Endothelial cell (in vitro differentiated cells): ENCODE results near the gene TINAG. TPM values are rescaled to one million over a fixed set of nuclear protein-coding genes. Genes with fewer than 3 reads are reported as not detected.

ENCODE experiments used
- DNase-seq: peaks from one replicate; pipeline ENCODE4 v3.0.0; 2021; ENCODE audit warnings: low spot score
- H3K27ac Mint-ChIP-seq: one replicate; pipeline ENCODE4 v1.8.0; 2021; ENCODE audit warnings: mixed read lengths, inconsistent platforms; ENCODE audit not compliant: unreplicated experiment
- H3K27me3 Mint-ChIP-seq: one replicate; pipeline ENCODE4 v1.8.0; 2021; ENCODE audit warnings: mild to moderate bottlenecking, moderate library complexity, mixed read lengths, inconsistent platforms; ENCODE audit not compliant: unreplicated experiment
- H3K36me3 Mint-ChIP-seq: one replicate; pipeline ENCODE4 v1.8.0; 2021; ENCODE audit warnings: mild to moderate bottlenecking, low read depth, mixed read lengths, inconsistent platforms; ENCODE audit not compliant: unreplicated experiment
- H3K4me1 Mint-ChIP-seq: one replicate; pipeline ENCODE4 v1.8.0; 2021; ENCODE audit warnings: mild to moderate bottlenecking, mixed read lengths, inconsistent platforms; ENCODE audit not compliant: unreplicated experiment
- H3K4me3 Mint-ChIP-seq: one replicate; pipeline ENCODE4 v1.8.0; 2021; ENCODE audit warnings: mild to moderate bottlenecking, mixed read lengths, inconsistent platforms; ENCODE audit not compliant: unreplicated experiment
- H3K9me3 Mint-ChIP-seq: one replicate; pipeline ENCODE4 v1.8.0; 2021; ENCODE audit warnings: mixed read lengths, inconsistent platforms; ENCODE audit not compliant: unreplicated experiment
- total RNA-seq: library from RNA; stranded (reverse); fragmentation: NEBNext Ultra II Directional; extraction: Animal tissue kit (Norgen Biotek cat#: 25700); gene quantifications from one replicate; pipeline ENCODE4 v1.2.1, GENCODE V29; 2021; ENCODE audit not compliant: unreplicated experiment
- TF ChIP-seq, protein P1 (sequence below): fragments of 200-600 bp; sonication (generic); IDR thresholded peaks from one replicate; pipeline ENCODE4 v1.5.0; 2021; ENCODE audit warnings: antibody characterized with exemption; ENCODE audit not compliant: unreplicated experiment

TINAG gene
- total RNA-seq, 1 donor from 2014 or later = not detected

DNA sequence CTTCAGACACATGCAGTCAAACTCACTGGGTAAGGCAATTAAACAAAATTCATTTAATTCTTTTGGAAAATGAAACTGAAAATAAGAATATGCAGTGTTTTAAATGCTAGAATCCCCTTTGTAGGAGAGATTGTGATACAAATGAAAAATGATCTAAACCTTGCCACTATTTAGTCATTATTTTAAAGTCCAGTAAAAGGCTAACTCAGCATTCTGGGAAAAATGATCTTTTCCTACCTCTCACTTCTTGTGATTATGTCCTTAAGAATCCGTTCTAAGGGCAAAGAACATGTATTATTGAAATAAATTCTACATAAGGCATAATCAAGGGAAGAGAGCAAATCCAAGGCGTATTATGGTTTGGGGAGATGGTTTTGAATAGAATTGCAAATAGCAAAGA, 46.4 kb downstream of the TINAG start:
- H3K36me3 Mint-ChIP-seq = no peaks in the 10 kb centered on the region
- TF ChIP-seq, protein P1, sequence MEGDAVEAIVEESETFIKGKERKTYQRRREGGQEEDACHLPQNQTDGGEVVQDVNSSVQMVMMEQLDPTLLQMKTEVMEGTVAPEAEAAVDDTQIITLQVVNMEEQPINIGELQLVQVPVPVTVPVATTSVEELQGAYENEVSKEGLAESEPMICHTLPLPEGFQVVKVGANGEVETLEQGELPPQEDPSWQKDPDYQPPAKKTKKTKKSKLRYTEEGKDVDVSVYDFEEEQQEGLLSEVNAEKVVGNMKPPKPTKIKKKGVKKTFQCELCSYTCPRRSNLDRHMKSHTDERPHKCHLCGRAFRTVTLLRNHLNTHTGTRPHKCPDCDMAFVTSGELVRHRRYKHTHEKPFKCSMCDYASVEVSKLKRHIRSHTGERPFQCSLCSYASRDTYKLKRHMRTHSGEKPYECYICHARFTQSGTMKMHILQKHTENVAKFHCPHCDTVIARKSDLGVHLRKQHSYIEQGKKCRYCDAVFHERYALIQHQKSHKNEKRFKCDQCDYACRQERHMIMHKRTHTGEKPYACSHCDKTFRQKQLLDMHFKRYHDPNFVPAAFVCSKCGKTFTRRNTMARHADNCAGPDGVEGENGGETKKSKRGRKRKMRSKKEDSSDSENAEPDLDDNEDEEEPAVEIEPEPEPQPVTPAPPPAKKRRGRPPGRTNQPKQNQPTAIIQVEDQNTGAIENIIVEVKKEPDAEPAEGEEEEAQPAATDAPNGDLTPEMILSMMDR = no peak
- H3K4me3 Mint-ChIP-seq = no peak overlapping the region
- no peak for DNase-seq
- H3K27ac Mint-ChIP-seq = no peak overlapping the region
- peaks cover 2% of the 10 kb centered on the region for H3K27me3 Mint-ChIP-seq
- peaks cover 5% of the 10 kb centered on the region for H3K4me1 Mint-ChIP-seq
- no peaks in the 10 kb centered on the region for H3K9me3 Mint-ChIP-seq

DNA sequence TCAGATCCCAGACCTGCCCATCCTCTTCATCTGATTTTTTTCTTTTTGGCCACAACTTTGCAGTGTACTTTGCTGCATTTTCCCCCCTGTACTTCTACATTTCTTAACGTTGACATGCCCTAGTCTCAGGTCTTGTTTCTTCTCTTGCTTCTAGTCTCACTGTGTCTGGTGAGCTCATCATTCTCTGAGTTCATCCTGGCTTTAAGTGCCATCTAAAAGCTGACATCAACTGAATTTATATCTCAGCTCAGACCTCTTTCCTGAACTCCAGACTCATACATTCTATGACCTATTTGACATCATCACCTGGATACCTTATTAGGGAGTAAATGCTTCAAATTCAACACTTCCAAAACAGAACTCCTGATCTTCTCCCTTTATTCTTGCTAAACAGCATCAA, 48.9 kb downstream of the TINAG start:
- no peaks in the 10 kb centered on the region for H3K9me3 Mint-ChIP-seq
- H3K4me1 Mint-ChIP-seq = peaks cover 5% of the 10 kb centered on the region
- no peak for DNase-seq
- H3K36me3 Mint-ChIP-seq = no peaks in the 10 kb centered on the region
- H3K27ac Mint-ChIP-seq = no peak overlapping the region
- peaks cover 2% of the 10 kb centered on the region for H3K27me3 Mint-ChIP-seq
- TF ChIP-seq, protein P1 = no peak
- H3K4me3 Mint-ChIP-seq = no peak overlapping the region

DNA sequence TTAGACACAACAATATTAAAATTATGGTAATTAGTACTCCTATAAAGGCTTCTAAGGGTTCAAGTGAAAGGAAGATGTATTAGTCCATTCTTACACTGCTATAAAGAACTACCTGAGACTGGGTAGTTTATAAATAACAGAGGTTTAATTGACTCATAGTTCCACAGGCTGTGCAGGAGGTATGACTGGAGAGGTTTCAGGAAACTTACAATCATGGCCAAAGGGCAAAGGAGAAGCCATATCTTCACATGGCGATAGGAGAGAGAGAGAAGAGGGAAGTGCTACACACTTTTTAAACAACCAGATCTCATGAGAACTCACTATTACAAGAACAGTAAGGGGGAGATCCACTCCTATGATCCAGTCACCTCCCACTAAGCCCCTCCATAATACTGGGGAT, 52.9 kb downstream of the TINAG start:
- Mint-ChIP-seq H3K4me3 (no peak overlapping the region), H3K4me1 (no peaks in the 10 kb centered on the region), H3K27ac (no peak overlapping the region), H3K27me3 (no peaks in the 10 kb centered on the region), H3K36me3 (no peaks in the 10 kb centered on the region), H3K9me3 (no peaks in the 10 kb centered on the region)
- DNase-seq = no peak
- TF ChIP-seq, protein P1 = no peak

DNA sequence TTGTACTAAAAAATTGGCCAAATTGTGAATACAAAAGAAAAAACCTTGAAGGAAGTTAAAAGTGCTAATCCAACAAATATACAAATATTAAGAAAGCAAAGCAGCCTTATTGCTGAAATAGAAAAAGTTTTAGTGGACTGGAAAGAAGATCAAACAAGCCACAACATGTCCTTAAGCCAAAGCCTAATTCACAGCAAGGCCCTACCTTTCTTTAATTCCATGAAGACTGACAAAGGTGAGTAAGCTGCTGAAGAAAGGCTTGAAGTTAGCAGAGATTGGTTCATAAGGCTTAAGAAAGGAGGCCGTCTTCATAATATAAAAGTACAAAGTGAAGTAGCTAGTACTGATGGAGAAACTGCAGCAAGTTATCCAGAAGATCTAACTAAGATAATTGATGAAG, 53.5 kb downstream of the TINAG start:
- Mint-ChIP-seq H3K9me3 (no peaks in the 10 kb centered on the region), H3K27me3 (no peaks in the 10 kb centered on the region), H3K36me3 (no peaks in the 10 kb centered on the region), H3K4me1 (no peaks in the 10 kb centered on the region), H3K4me3 (no peak overlapping the region), H3K27ac (no peak overlapping the region)
- TF ChIP-seq, protein P1 = no peak
- no peak for DNase-seq

DNA sequence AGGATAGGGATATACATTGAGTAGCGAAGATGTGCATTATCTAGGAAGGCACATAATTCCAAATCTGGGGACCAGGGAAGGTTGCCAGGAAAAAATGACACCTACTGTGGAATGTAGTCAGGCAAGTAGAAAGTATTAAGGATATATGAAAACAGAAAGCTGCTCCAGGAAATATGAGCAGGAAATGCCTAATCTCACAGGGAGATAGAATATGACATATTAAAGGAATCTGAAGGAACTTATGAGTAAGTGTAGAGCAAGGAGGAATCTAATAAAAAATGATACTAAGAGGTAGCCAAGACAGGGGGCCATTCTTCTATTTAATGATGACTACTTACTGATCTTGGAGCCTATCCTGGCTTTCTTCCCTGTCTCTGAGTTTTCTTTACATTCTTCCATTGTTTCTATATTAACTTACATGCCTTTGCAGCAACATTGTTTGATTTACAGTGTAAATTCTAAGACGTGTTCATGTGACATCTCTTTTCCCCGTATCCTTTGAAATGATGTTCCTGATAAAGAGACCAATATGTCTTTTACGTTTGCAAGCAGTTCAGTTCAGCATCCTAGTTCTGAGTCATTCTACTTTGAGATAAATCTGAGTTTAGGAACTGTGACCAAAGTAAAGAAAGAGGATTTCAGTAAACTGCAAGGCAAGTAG, 58.6 kb downstream of the TINAG start:
- no peak overlapping the region for H3K27ac Mint-ChIP-seq
- no peaks in the 10 kb centered on the region for H3K27me3 Mint-ChIP-seq
- no peak for DNase-seq

More for the DNA sequence above, 58.6 kb downstream of the TINAG start:
- no peak overlapping the region for H3K4me3 Mint-ChIP-seq
- H3K9me3 Mint-ChIP-seq = no peaks in the 10 kb centered on the region
- TF ChIP-seq, protein P1 = no peak
- no peaks in the 10 kb centered on the region for H3K4me1 Mint-ChIP-seq
- no peaks in the 10 kb centered on the region for H3K36me3 Mint-ChIP-seq
